Smooth muscle cell (in vitro differentiated cells): Measurements from ENCODE around the gene ANKRD31. TPM values are rescaled to one million over a fixed set of nuclear protein-coding genes. Genes with fewer than 3 reads are reported as not detected.

Experiments used
- DNase-seq: peaks from one replicate; lab custom pipeline; 2025; ENCODE audit not compliant: unreplicated experiment; lab: John Stamatoyannopoulos, UW
- H2AFZ ChIP-seq: fragments of 200-600 bp; sonication (generic); 2 replicates; pipeline ENCODE4 v1.6.0; 2016; ENCODE audit warnings: antibody characterized with exemption, low read depth, mild to moderate bottlenecking
- H3F3A ChIP-seq: fragments of 200-600 bp; sonication (generic); 2 replicates; pipeline ENCODE4 v1.6.0; 2017; ENCODE audit warnings: antibody characterized with exemption, low read depth
- H3K27ac ChIP-seq: fragments of 200-600 bp; sonication (generic); 2 replicates; pipeline ENCODE4 v1.5.1; 2016; ENCODE audit warnings: low read depth, mild to moderate bottlenecking
- H3K27me3 ChIP-seq: fragments of 200-600 bp; sonication (generic); 2 replicates; pipeline ENCODE4 v1.6.1; 2016; ENCODE audit warnings: low read depth, mild to moderate bottlenecking
- H3K36me3 ChIP-seq: fragments of 200-600 bp; sonication (generic); 2 replicates; pipeline ENCODE4 v1.5.1; 2016; ENCODE audit warnings: low read depth
- H3K4me1 ChIP-seq: fragments of 200-600 bp; sonication (generic); 2 replicates; pipeline ENCODE4 v1.5.1; 2016; ENCODE audit warnings: low read depth
- H3K4me2 ChIP-seq: fragments of 200-600 bp; sonication (generic); 2 replicates; pipeline ENCODE4 v1.6.0; 2016; ENCODE audit warnings: mild to moderate bottlenecking
- H3K4me3 ChIP-seq: fragments of 200-600 bp; sonication (generic); 2 replicates; pipeline ENCODE4 v1.5.1; 2016; ENCODE audit warnings: mild to moderate bottlenecking
- H3K79me2 ChIP-seq: fragments of 200-600 bp; sonication (generic); 2 replicates; pipeline ENCODE4 v1.6.0; 2016; ENCODE audit warnings: low read depth, mild to moderate bottlenecking
- H3K9ac ChIP-seq: fragments of 200-600 bp; sonication (generic); 2 replicates; pipeline ENCODE4 v1.6.0; 2016; ENCODE audit warnings: low read depth
- H3K9me3 ChIP-seq: fragments of 200-600 bp; sonication (generic); replicated peaks from 2 replicates; pipeline ENCODE4 v1.5.1; 2016; ENCODE audit warnings: low read depth
- H4K20me1 ChIP-seq: fragments of 200-600 bp; sonication (generic); 2 replicates; pipeline ENCODE4 v1.6.0; 2016; ENCODE audit warnings: low read depth
- CTCF ChIP-seq: fragments of 200-600 bp; sonication (generic); IDR thresholded peaks from 2 replicates; pipeline ENCODE4 v1.5.1; 2017; ENCODE audit warnings: borderline replicate concordance, mild to moderate bottlenecking, antibody characterized with exemption; ENCODE audit not compliant: insufficient read depth, poor library complexity, severe bottlenecking
- WGBS: methylation state at CpG from one replicate; pipeline ENCODE4 v1.1.7; 2016; ENCODE audit warnings: low lambda C conversion rate; 5-methylcytosine and 5-hydroxymethylcytosine counted together
- polyA plus RNA-seq: library from polyadenylated mRNA; unstranded; fragments of >200 nt; fragmentation: Nextera tagmentation; extraction: Ambion mirVana; gene quantifications from 2 replicates; pipeline ENCODE4 v1.2.1, GENCODE V29; 2016
- small RNA-seq: library from RNA; depleted of rRNA; stranded (forward); fragments of <200 nt; gene quantifications from one replicate; pipeline ENCODE3, GENCODE V24; 2014
- total RNA-seq: library from RNA; depleted of rRNA; stranded (reverse); fragments of >200 nt; gene quantifications from 2 replicates; pipeline ENCODE4 v1.2.3, GENCODE V29; 2014

Gene ANKRD31
- total and polyA plus RNA-seq, 2 experiments from 2014 or later, result 0.03 to 0.22 TPM

GRCh38 chr5:75020016-75020656, 216.5 kb downstream of the ANKRD31 start:
- TF ChIP-seq CTCF, result no peak
- Histone ChIP-seq H3K4me3 (no peak overlapping the region), H3K9ac (no peak overlapping the region), H4K20me1 (no peaks in the 10 kb centered on the region), H3K4me1 (no peaks in the 10 kb centered on the region), H3K27me3 (no peaks in the 10 kb centered on the region), H3K79me2 (no peaks in the 10 kb centered on the region), H3K9me3 (no peaks in the 10 kb centered on the region), H3K36me3 (no peaks in the 10 kb centered on the region), H3K27ac (no peak overlapping the region), H3F3A (no peaks in the 10 kb centered on the region), H2AFZ (no peak overlapping the region), H3K4me2 (no peak overlapping the region)
- WGBS, result 95% methylated on average over 10 of the region's 10 CpGs
- no peak for DNase-seq

GRCh38 chr5:75018805-75019587, 217.7 kb downstream of the ANKRD31 start:
- H3K27me3 ChIP-seq, result no peaks in the 10 kb centered on the region
- no peak overlapping the region for H3K9ac ChIP-seq
- no peak overlapping the region for H3K4me2 ChIP-seq
- H3K9me3 ChIP-seq, result no peaks in the 10 kb centered on the region
- H3K4me1 ChIP-seq, result no peaks in the 10 kb centered on the region
- H3K36me3 ChIP-seq, result no peaks in the 10 kb centered on the region
- no peaks in the 10 kb centered on the region for H3F3A ChIP-seq
- 76% methylated on average over 7 of the region's 7 CpGs for WGBS
- TF ChIP-seq CTCF, result no peak
- DNase-seq, result no peak
- H3K79me2 ChIP-seq, result no peaks in the 10 kb centered on the region
- no peaks in the 10 kb centered on the region for H4K20me1 ChIP-seq
- no peak overlapping the region for H3K27ac ChIP-seq
- no peak overlapping the region for H3K4me3 ChIP-seq
- no peak overlapping the region for H2AFZ ChIP-seq

Small RNA genes lying within 50 kb of the gene (small RNA-seq; reads per million reads assigned to genes)
- not detected for gene SUMO2P5

Other genes starting within 250 kb of the ANKRD31 start
- gene GCNT4, start 184.3 kb downstream of the ANKRD31 start, total RNA-seq, result 13.9 and 15.6 TPM in 2 replicates
- 0.54 and 2.1 TPM in 2 replicates for gene GCNT4, start 184.3 kb downstream of the ANKRD31 start, polyA plus RNA-seq
- gene HMGCR, start 100.3 kb upstream of the ANKRD31 start, total RNA-seq, result 160 and 185 TPM in 2 replicates
- 43.6 and 72.3 TPM in 2 replicates for gene HMGCR, start 100.3 kb upstream of the ANKRD31 start, polyA plus RNA-seq